Activated CD4-positive, alpha-beta T cell treated with anti-CD3 and anti-CD28 coated beads, Interleukin-2, amount 50 U/mL, for 1 hour (primary cell): ENCODE results near the gene DNAI7.

ENCODE experiments used
- DNase-seq: peaks from one replicate; pipeline ENCODE4 v3.0.0-alpha.2; 2020

DNAI7 gene, protein sequence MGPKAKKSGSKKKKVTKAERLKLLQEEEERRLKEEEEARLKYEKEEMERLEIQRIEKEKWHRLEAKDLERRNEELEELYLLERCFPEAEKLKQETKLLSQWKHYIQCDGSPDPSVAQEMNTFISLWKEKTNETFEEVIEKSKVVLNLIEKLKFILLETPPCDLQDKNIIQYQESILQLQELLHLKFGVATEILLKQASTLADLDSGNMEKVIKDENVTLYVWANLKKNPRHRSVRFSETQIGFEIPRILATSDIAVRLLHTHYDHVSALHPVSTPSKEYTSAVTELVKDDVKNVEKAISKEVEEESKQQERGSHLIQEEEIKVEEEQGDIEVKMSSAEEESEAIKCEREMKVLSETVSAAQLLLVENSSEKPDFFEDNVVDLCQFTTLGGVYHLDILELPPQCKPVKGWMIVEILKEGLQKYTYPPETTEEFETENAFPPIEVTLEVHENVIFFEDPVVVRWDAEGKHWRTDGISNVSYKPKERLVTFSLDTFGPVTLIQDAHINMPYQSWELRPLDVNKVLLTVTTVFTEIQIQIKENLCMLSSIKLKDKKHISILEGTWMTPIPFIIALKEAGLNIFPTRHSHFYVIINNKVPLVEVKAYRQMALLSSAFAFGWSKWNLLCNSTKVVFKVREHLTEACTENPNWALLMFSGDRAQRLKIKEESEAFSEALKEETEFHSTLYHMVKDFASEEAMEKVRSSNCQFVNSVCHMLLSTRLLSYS

DNA sequence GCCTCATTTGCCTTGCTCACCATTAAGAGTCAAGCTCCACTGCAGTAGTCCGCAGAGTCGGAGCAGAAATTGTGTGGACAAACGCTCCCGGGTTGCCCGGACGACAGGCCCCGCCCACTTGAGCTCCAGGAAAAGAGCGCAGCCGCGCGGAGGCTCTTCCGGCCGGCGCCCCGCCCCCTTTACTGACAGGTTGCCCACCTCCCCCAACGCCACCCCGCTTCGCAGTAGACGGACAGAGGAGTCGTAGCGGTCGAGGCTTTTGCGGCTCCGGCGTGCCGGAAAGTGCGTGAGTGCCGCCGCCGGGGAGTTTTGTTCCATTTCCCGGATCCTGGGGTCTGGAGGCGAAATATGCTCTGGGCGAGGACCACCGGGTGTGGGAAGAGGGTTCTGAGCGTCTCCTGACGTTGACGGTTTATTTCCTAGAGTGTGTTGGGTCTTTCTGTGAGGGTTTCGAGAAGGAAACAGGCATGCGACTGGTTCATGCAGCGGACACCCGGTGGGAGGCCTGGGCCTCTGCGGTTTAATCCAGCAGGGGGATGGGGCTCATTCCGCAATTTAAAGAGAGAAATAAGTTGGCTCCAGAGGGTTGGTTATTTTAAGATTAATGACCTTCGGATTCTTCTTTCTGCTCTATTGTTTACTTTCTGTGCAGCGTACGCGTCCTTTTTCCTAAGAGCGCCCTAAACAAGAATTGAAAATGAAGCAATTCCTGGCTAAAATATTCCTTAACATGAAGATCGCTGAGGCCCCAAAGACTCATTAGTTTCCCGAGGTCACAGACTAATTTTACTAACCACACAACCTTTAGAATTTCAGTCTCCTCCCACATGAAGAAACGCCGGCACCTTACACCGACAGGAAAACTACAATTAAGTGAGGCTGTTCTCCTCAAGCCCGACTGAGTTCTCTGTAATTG, at the start of gene DNAI7, which contains the start of gene ETFRF1:
TSS of gene DNAI7 (minus strand) at position 105 of the 916 bp plus-strand sequence. CDS start at position 23, 82 bp downstream.
TSS of gene ETFRF1 (plus strand) at position 182 of the 916 bp plus-strand sequence. CDS start 8,720 bp downstream, outside the sequence.
- DNase-seq = peak; percentile 98

DNA sequence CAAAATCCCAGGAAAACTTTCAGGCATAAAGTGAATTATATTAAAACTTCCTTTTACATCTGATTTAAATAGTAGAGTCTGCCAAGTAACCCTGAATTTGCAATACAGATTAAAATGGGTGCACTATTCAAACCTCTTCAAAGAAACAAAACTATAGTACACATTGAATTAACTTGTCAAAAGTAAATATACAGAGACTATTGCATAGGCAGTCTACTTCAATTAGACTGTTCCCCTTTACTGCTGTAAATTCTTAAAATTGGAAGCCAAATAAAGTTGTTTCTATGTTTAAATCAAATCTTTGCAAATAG, 48.7 kb upstream of the DNAI7 start:
- DNase-seq = no peak

DNA sequence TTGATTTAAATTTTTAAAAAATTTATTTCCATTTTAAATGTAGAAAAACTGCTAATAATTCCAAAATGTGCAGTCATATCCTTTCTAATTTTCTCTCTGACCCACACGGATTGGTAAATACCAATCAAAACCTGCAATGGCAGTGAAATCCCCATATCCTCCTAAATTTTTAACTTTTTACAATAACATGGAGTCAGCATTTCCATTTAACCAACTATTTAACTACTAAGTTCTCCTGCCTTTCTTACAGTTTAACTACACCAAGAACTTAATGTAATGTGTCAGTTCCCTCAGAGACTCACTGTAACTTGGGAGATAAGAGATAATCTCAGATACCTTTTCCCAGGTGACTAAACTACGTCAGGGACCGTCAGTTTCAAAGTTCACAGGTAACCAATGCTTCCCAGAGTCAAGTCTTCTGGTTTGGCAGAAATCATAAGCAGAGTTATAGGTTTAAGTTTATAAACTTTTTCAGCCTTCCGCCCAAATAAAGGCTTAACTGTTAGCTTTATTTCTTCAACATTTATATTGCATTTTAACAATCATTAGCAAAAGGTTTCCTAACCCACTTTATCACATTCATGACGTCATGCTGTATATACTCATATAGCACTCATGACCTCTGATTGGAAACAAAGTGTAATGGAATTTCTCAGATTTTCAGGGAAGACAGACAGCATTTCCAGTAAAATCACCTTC, 48.2 kb upstream of the DNAI7 start:
- DNase-seq = no peak

DNA sequence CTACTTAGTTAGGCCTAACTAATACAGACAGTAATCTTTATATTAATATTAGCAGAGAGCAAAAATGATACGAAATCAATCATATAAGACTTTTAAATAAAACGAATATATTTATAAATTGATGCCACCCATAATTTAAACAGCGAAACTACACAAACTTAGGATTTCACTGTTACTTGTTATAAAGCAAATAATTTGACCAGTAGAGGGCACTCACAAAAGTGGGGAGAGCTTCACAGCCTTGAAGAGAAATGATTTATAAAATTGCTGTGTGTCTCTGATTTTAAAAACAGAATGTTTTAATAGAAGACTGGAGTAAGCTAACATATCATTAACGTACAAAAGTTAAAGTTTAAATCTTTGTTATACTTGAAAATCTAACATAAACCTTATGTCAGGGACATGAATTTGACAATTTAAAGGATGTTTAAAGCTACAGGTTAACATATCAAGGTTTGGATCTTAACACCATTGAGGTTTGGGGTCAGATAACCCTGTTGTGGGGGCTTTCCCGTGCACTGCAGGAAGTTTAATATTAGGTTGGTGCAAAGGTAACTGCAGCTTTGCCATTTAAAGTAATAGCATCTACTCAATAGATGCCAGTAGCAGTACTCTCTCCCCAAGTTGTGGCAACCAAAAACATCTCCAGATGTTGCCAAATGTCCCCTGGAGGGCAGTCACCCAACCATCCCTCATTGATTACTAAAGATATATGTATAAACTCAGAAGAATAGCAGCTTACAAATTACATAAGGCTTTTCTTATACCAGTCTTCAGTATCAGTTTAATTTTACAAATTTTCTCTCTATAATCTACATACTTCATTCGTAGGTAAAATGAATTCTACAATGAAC, 46.4 kb upstream of the DNAI7 start:
- DNase-seq = no peak

DNA sequence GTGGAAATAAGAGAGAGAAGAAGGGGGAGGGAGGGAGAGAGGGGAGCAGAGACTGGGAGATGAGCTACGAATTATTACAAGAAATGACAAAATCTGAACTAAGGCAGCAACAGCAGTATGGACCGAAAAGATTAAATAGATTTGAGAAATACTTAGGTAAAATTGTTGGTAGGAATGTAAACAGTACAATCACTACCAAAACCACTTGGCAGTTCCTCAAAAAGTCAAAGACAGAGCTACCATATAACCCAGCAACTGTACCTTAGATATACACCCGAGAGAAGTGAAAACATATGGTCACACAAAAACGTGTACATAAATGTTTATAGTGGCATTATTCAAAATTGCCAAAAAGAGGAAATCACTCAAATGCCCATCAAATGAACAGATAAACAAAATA, 41.7 kb upstream of the DNAI7 start:
- DNase-seq = no peak

DNA sequence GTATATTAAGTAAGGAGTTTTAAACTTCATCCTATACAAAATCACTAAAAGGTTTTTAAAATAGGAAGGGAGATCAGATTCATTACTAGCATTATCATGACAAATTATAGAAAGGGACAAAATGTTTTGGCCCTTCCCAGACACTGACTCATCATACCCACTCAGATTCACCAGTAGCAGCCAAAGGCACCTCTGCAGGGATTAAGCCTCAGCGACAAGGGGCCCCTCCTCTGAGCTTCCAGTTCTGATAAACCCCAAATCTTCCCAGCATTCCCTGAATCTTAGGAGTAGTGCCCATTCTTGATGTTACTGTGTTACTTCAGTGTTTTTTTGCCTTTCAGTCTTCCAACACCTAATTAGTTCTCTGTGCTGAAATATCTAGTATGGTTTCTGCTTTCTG, 41.2 kb upstream of the DNAI7 start:
- DNase-seq = no peak

DNA sequence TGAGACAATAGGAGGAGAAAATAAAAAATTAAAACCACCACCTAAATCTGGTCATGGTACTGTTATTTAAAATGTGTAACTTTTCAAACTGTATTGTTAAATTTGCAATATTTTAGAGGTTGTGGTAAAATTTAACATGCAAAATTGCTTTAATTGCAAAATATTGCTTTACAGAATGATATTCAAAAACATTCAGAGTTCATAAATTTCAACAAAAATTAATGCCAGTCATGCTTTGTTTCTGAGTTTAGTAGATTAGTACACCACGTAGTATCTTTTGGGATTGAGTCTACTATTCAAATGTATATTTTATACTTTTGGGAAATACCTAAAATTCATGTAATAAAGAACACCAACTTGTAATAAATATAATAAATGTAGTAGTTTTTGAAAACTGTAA, 18.4 kb upstream of the DNAI7 start:
- no peak for DNase-seq

DNA sequence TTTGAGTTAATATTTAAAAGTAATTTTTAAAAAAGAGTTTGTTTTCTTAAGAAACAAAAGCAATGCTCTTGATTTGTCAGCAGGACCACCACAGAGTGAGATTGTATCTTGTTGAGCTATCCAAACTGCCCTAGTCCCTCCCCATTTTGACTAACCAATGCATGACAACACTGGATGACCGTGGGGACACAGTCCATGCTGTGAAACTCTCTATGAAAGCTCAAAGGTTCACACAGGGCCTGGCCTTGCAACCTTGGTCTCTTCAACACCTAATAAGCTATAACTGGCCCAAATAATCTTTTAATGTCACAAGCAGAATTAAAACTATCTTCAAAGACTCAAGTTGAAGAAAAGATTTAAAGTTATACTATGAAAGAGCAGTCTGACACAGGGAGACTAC, 13.6 kb upstream of the DNAI7 start:
- no peak for DNase-seq

DNA sequence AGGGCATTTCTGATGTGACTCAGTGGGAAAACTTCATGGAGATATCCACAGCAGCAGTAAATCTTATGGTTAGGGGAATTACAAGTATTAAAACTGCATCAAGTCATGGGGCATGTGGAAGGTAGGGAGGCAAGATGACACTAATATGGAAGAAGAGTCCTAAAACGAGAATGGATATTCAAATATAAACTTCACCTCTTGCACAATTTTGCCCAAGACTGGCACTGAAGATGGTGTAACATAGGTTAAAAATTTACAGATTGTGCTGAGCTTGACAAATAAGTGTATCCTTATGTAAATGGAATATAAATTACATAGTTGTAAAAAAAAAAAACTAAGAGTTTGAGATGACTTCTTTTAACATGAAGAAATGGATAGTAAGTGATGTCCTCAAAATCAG, 12.9 kb upstream of the DNAI7 start:
- no peak for DNase-seq

DNA sequence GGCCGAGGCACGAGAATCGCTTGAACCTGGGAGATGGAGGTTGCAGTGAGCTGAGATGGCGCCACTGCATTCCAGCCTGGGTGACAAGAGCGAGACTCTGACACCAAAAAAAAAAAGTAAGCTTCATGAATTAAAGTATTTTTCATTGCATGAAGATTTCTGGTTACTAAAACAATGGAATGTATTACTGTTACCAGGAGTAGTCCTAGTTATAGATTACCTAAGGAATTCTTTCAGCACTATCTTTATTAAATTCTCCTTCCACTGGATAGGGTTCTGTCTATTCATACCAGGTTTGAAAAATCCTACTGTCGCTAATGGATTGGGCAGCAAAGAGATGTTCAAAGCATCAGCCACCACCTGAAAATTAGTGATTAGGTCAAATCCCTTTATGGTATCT, 12.5 kb upstream of the DNAI7 start:
- no peak for DNase-seq

DNA sequence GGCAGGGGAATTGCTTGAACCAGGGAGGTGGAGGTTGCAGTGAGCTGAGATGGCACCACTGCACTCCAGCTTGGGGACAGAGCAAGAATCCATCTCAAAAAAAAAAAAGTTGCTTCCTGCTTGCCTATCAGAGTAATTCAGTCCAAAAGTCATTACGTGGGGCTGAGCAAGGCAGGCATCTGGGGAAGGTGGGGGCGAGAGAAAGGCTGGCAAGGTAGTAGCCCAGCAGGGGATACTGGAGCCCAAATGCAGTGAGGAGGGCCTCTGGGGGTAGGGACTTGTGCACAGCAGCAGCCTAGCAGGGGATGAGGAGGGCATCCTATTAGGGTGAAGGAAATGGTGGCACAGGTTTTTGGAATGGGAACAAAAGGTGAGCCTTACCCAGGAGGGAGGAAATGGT, 7.2 kb upstream of the DNAI7 start:
- no peak for DNase-seq

DNA sequence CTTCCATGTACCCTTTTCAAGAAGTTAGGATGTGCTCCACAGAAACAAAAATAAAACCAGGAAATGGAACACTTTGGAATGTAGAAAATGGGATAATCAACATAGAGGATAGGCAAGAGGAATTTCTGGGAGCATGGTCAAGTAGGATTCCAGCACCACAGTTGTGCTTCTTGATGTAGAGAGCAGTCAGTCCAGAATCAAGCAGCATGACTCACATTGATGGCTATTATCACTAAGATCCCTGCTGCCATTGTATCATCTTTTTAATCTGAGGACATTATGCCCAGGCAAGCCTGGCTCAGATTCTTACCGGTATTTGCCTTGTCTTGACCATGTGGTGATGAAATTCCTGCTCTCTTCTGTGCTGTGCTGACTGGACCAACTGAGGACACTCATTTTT, 5.7 kb upstream of the DNAI7 start:
- no peak for DNase-seq

DNA sequence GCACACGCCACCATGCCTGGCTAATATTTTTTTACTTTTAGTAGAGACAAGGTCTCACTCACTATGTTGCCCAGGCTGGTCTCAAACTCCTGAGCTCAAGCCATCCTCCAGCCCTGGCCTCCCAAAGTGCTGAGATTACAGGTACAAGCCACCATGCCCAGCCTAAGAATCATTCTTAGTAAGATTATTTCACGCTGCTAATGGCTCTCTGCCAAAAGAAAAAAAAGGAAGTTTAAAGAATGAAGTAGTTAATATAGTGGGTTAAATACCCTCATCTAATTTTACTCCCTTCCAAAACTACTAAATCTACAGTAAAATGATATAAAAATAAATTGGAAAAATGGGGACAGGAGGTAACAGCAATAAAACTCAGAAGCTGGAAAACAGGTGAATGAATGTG, 2.6 kb upstream of the DNAI7 start:
- DNase-seq = no peak

DNA sequence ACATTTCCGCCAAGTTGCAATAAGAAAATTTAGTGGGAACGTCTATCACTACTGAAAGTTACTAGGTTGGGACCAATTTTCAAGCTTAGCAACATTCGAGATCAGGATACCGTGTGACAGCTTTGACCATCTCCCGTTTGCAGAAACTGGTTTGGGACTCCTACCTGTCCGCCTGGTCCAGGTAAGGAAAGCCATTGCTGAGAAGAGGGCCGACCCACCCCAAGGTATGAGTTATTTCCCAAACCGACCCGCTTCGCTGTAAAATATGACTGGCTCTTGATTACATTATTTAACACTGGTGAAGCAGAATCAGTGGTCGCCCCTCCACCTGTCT, 271 bp downstream of the DNAI7 start:
- DNase-seq = no peak

DNA sequence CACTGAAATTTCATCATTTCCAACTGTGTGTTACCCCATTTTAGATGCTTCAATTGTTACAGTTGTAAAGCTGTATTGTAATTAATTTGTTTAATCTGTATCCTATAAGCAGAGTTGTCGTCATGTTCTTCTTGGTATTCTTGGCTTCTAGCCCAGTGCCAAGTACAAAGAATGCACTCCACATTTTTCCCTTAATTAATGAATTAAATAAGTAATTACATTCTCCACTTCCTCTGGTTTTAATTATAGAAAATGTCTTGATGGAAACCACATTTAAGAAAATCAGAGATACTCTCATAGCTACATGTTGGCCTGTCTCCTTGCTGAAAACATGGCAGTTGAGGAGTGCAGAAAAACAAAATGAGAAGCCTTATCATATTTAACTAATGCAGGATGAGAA, 746 bp downstream of the DNAI7 start:
- DNase-seq = no peak

DNA sequence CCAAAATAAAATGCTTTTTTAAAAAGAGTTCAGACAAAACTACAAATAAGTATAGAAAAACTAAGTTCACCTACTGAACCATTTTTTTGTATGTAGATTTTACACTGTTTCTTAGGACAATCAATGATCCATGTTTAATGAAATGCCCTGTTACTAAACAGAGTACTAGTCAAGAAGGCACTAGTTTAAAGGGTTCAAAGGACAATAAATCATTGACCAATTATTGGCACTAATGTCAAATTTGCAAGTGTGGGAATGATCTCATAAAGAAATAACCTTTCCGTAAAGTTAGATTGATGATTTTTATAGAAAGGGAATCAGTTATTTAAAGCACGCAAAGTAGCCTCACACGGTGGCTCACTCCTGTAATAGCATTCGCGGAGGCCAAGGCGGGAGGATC, 4.2 kb downstream of the DNAI7 start:
- no peak for DNase-seq

DNA sequence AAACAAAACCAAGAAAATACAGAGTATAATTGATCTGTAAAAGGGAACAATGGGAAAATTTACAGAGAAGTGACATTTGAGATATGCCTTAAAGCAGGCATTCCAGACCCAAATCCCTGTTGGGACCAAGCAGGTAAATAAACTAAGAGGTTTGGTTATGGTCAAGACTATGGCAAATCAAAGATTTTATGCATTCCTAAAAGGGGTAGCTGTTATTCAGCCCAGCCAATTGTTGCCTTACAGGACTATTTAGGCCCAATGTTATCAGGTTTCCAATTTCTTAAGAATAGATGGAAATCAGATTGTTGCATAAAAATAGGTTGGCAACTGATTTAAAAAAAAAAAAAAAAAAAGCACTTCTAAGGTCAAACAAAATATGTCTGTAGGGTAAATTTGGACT, 5.3 kb downstream of the DNAI7 start:
- no peak for DNase-seq

DNA sequence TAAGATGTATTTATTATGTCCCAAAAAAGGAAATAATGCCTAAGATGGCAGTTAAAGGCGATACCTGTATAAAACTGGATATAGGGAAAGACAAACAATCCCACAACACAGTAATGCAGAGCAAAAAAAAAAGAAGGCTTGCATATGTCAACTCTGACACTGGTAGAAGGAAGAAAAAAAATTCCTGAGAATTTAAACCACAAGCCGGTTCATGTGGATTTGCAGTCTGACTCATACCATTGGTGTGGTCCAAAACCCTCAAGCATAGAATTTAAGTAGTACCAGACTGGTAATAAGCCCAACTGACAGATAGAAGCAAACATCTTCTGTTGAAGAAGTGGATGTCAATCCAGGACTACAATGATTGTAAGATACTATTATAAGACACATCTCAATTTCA, 7.2 kb downstream of the DNAI7 start:
- no peak for DNase-seq

DNA sequence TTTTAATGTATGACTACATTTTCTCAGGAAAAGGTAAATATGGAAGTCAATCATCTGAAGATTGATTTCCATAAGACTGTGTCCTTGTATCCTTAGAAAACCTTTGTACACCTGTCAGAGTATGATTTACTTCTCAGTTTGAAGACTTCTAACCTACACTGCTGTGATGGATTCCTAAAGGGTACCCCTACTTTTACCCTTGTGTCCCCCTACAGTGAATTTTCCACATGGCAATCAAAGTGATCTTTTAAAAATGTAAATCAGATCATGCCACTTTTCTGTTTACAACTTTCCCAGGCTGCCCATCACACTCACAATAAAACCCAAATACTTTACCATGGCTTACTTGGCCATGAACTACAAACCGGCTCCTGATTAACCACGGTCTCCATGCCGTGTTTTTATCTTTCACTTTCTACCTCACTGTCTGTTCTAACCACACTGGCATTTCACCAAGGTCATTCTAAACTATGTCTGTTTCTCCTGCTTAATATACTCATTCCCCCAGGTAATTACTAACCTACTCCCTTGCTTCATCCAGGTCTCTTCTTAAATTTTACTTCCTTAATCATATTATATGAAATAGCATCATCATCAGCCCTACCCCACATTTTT, 8.1 kb downstream of the DNAI7 start:
- DNase-seq = no peak

DNA sequence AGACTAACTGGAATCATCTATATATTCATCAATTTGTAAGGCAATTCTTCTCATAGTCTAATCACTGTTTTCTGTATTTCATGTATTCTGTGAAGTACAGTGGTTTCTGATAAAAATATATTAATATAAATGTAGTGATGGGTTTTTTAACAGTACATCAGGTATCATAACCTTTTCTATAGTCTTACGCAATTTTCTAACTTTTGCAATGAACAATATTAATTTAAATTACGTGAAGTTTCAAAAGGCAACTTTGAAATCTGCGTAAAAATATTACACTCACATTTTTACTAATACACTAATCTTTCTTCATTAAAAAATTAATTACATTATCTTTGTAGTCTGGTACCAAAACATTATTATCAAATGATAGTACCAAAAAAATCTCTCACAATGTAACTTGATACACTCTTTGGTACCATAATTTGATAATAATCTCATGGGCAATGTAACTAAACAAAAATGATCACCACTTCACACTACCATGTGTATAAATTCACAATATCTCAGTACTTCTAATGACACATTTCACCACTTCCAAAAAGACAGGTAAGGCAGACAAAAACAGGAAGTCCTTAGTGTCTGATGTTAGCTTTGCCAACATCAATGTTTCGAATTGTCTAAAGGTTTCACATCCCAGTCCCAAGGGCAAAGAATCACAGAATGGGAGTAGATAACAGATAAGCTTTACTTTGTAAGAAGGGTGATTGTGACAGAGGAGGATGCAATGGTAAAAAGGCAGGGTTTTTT, 8.7 kb downstream of the DNAI7 start:
- DNase-seq = no peak

DNA sequence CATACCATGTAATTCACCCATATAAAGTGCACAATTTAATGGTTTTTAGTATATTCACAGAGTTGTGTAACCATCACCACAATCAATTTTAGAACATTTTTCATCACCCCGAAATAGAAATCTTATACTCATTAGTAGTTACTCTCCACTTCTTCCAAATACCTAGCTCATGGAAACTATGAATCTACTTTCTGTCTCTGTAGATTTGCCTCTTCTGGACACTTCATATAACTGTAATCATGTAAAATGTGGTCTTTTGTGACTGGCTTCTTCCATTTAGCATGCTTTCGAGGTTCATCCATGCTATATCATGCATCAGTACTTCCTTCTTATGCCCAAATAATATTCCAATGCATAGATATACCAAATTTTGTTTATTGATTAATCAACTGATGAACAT, 10.8 kb downstream of the DNAI7 start:
- DNase-seq = no peak
